CD4-positive, alpha-beta T cell (primary cell): ENCODE results near the gene BPIFB6. TPM values are rescaled to one million over a fixed set of nuclear protein-coding genes. Genes with fewer than 3 reads are reported as not detected.

ENCODE experiments used
- ATAC-seq: fragments of 200-7000 bp; cut with Tn5 transposase; one replicate; pipeline ENCODE4 v1.10.0; 2022; ENCODE audit warnings: mild to moderate bottlenecking; ENCODE audit not compliant: poor library complexity
- CTCF ChIA-PET: fragments of 350-600 bp; sonication (Branson Sonifier 250); formaldehyde crosslinking; loops from one replicate; lab custom pipeline; 2021; ENCODE audit warnings: antibody characterized with exemption, inconsistent platforms; lab: Charles Lee
- POLR2A ChIA-PET: fragments of 350-600 bp; sonication (Branson Sonifier 250); formaldehyde crosslinking; loops from one replicate; lab custom pipeline; 2021; ENCODE audit warnings: antibody characterized with exemption, inconsistent platforms; lab: Charles Lee
- DNase-seq, 14 experiments: peaks; one replicate each; pipeline ENCODE4 v3.0.0-alpha.2; 2013 to 2020; ENCODE audit warnings: mixed read lengths in 2 of 14
- H3K27ac ChIP-seq, 2 donors: one replicate each; pipeline versions ENCODE4 v1.5.1 to v1.7.0; 2013; ENCODE audit warnings: low read length in 2 of 2, low read depth in 1 of 2, mild to moderate bottlenecking in 1 of 2
- H3K27me3 ChIP-seq, 2 experiments: 1 replicate in 1 of 2; 2 replicates in 1 of 2; pipeline versions ENCODE4 v1.6.1 to v1.7.0; 2013; ENCODE audit warnings: low read length in 2 of 2, control low read depth in 1 of 2, mild to moderate bottlenecking in 1 of 2, moderate library complexity in 1 of 2; ENCODE audit not compliant: insufficient read depth in 2 of 2, control insufficient read depth in 1 of 2
- H3K36me3 ChIP-seq: one replicate; pipeline ENCODE4 v1.6.1; 2013; ENCODE audit warnings: low read length, control low read depth; ENCODE audit not compliant: insufficient read depth
- H3K4me1 ChIP-seq: one replicate; pipeline ENCODE4 v1.6.1; 2013; ENCODE audit warnings: low read length, control low read depth; ENCODE audit not compliant: insufficient read depth
- H3K4me3 ChIP-seq: one replicate; pipeline ENCODE4 v1.5.1; 2013; ENCODE audit warnings: mild to moderate bottlenecking, low read length, moderate library complexity
- H3K9me3 ChIP-seq, 2 experiments: 1 replicate in 1 of 2; 2 replicates in 1 of 2; pipeline versions ENCODE4 v1.6.1 to v1.7.0; 2013; ENCODE audit warnings: low read length in 2 of 2, mild to moderate bottlenecking in 2 of 2, control low read depth in 1 of 2, moderate library complexity in 1 of 2; ENCODE audit not compliant: control insufficient read depth in 1 of 2, insufficient read depth in 1 of 2
- H3K27ac Mint-ChIP-seq: one replicate; pipeline ENCODE4 v1.8.0; 2020; ENCODE audit warnings: mixed read lengths
- H3K27me3 Mint-ChIP-seq: one replicate; pipeline ENCODE4 v1.8.0; 2021; ENCODE audit warnings: mixed read lengths
- H3K36me3 Mint-ChIP-seq: one replicate; pipeline ENCODE4 v1.8.0; 2021; ENCODE audit warnings: low read depth, mixed read lengths
- H3K4me1 Mint-ChIP-seq: one replicate; pipeline ENCODE4 v1.8.0; 2021; ENCODE audit warnings: low read depth, mixed read lengths
- H3K4me3 Mint-ChIP-seq: one replicate; pipeline ENCODE4 v1.8.0; 2020; ENCODE audit warnings: mild to moderate bottlenecking, mixed read lengths
- H3K9me3 Mint-ChIP-seq: one replicate; pipeline ENCODE4 v1.8.0; 2020; ENCODE audit warnings: mixed read lengths
- CTCF ChIP-seq: fragments of 200-600 bp; IDR thresholded peaks from one replicate; pipeline ENCODE4 v1.8.0; 2022; ENCODE audit warnings: antibody characterized with exemption, mild to moderate bottlenecking
- intact Hi-C, 2 experiments: fragments of 100-400 bp; cut with DNase I in 1 of 2; cut with micrococcal nuclease in 1 of 2; formaldehyde crosslinking; loops; one replicate each; pipeline versions ENCODE4 v1.15.1 to v1.9.0; 2023 to 2025; cut with DNase I, micrococcal nuclease
- total RNA-seq, 174 experiments: library from RNA in 2 of 174; stranded (reverse) in 2 of 174; gene quantifications; one replicate each; pipeline ENCODE4 v1.2.3 and lab custom pipeline; 2021 to 2026

The BPIFB6 gene
- total RNA-seq, 2 experiments from 2014 or later, result not detected

GRCh38 chr20:33093582-33093981 is 62.1 kb downstream of the BPIFB6 start:
- Mint-ChIP-seq H3K4me1 (peaks cover 11% of the 10 kb centered on the region), H3K27me3 (no peaks in the 10 kb centered on the region), H3K27ac (no peak overlapping the region), H3K36me3 (no peaks in the 10 kb centered on the region), H3K4me3 (no peak overlapping the region), H3K9me3 (no peaks in the 10 kb centered on the region)
- Histone ChIP-seq H3K4me3 (no peak overlapping the region), H3K27ac (no peak overlapping the region), H3K4me1 (peaks cover 6% of the 10 kb centered on the region), H3K36me3 (no peaks in the 10 kb centered on the region), H3K9me3 (no peaks in the 10 kb centered on the region), H3K27me3 (no peaks in the 10 kb centered on the region)
- TF ChIP-seq CTCF, result no peak
- no peak for DNase-seq
- ChIA-PET CTCF (no interaction called here), POLR2A (no interaction called here)
- ATAC-seq, result no peak
- intact Hi-C loops, result loop anchor here (10.0 kb wide), 2 partner anchors 201 to 419 kb away; partner anchors contain the start of gene C20orf203 (in 1 of the 2)

Other genes starting within 250 kb of the BPIFB6 start
- gene MAPRE1, start 211.7 kb upstream of the BPIFB6 start, total RNA-seq, result 100 to 1,000 TPM; 130 TPM
- 1 to 10 TPM in 1 of 2 experiments, under 1 TPM in 1; 0.81 to 2.5 TPM for gene EFCAB8, start 172.7 kb upstream of the BPIFB6 start, total RNA-seq
- gene SUN5, start 27.2 kb upstream of the BPIFB6 start, total RNA-seq, result not detected
- gene BPIFB2, start 23.9 kb upstream of the BPIFB6 start, total RNA-seq, result not detected
- gene BPIFB3, start 22.3 kb downstream of the BPIFB6 start, total RNA-seq, result not detected
- not detected for gene BPIFB4, start 48.0 kb downstream of the BPIFB6 start, total RNA-seq
- not detected for gene BPIFA2, start 136.5 kb downstream of the BPIFB6 start, total RNA-seq
- not detected for gene BPIFA3, start 185.7 kb downstream of the BPIFB6 start, total RNA-seq
- not detected for gene BPIFA1, start 204.3 kb downstream of the BPIFB6 start, total RNA-seq